Measurements from ENCODE around the gene MFN1.

DNA sequence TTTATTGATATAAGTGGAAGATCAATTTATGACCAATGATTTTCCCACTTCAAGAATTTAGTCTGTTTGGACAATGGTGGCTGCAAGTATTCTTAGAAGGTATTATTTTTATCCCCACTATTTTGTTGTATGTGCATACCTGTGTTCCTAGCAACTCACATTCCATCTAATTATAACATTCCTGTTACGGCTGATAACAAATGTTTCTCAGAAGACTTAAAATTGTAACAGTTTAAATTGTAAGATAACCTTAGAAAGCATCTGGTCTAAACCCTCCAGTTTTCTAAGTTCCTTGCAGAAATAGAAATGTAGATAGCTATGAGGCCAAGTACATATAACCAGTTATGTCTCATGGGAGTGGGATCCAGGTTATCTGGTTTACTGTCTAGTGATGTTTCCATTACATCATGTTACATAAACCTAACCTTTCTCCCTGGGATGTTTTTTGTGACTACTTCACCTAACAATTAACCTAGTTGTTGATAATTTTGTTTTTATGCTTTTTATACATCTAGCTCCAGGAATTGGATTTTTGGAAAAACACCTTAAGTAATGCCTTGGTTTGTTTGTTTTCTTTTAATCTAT is 11.1 kb upstream of the MFN1 start:
- TF ChIP-seq, protein P1, sequence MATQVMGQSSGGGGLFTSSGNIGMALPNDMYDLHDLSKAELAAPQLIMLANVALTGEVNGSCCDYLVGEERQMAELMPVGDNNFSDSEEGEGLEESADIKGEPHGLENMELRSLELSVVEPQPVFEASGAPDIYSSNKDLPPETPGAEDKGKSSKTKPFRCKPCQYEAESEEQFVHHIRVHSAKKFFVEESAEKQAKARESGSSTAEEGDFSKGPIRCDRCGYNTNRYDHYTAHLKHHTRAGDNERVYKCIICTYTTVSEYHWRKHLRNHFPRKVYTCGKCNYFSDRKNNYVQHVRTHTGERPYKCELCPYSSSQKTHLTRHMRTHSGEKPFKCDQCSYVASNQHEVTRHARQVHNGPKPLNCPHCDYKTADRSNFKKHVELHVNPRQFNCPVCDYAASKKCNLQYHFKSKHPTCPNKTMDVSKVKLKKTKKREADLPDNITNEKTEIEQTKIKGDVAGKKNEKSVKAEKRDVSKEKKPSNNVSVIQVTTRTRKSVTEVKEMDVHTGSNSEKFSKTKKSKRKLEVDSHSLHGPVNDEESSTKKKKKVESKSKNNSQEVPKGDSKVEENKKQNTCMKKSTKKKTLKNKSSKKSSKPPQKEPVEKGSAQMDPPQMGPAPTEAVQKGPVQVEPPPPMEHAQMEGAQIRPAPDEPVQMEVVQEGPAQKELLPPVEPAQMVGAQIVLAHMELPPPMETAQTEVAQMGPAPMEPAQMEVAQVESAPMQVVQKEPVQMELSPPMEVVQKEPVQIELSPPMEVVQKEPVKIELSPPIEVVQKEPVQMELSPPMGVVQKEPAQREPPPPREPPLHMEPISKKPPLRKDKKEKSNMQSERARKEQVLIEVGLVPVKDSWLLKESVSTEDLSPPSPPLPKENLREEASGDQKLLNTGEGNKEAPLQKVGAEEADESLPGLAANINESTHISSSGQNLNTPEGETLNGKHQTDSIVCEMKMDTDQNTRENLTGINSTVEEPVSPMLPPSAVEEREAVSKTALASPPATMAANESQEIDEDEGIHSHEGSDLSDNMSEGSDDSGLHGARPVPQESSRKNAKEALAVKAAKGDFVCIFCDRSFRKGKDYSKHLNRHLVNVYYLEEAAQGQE (IDR thresholded peaks at IDR 0.05; ENCODE audit: insufficient read depth in 1 of 2, low read depth in 2 of 2, low read length in 2 of 2): no peak
- TF ChIP-seq TAF1 (IDR thresholded peaks at IDR 0.05; ENCODE audit: borderline replicate concordance, insufficient read depth, low read length): no peak

Data from PFSK-1 (cell line).